ENCODE measurements around the gene ERGIC1.

ERGIC1 gene

GRCh38 chr5:172952034-172952511 is 118.0 kb downstream of the ERGIC1 start:
- no peak for DNase-seq

GRCh38 chr5:172953776-172954675 is 120.0 kb downstream of the ERGIC1 start:
- no peak for DNase-seq

GRCh38 chr5:172954751-172955159 is 120.7 kb downstream of the ERGIC1 start:
- DNase-seq = no peak

- no peak for DNase-seq
Observed at GRCh38 chr5:172956228-172956627, 122.2 kb downstream of the ERGIC1 start.

GRCh38 chr5:172956936-172957335 is 122.9 kb downstream of the ERGIC1 start:
- no peak for DNase-seq

- no peak for DNase-seq
Observed at GRCh38 chr5:172957458-172957857, 123.4 kb downstream of the ERGIC1 start.

GRCh38 chr5:172958331-172959046 is 124.4 kb downstream of the ERGIC1 start:
- peak; percentile 50 for DNase-seq

- DNase-seq = no peak
Observed at GRCh38 chr5:172959824-172960799, 126.1 kb downstream of the ERGIC1 start.

GRCh38 chr5:172969921-172970320 is 135.9 kb downstream of the ERGIC1 start:
- DNase-seq = no peak

GRCh38 chr5:172971482-172971881 is 137.4 kb downstream of the ERGIC1 start:
- no peak for DNase-seq

- DNase-seq = no peak
Observed at GRCh38 chr5:172972552-172972951, 138.5 kb downstream of the ERGIC1 start.

- no peak for DNase-seq
Observed at GRCh38 chr5:172973127-172973916, 139.3 kb downstream of the ERGIC1 start.

GRCh38 chr5:172973931-172974330 is 139.9 kb downstream of the ERGIC1 start:
- DNase-seq = no peak

- DNase-seq = no peak
Observed at GRCh38 chr5:172975289-172975688, 141.2 kb downstream of the ERGIC1 start.

- DNase-seq = no peak
Observed at GRCh38 chr5:172979778-172980177, 145.7 kb downstream of the ERGIC1 start.

- no peak for DNase-seq
Observed at GRCh38 chr5:172981931-172982330, 147.9 kb downstream of the ERGIC1 start.

GRCh38 chr5:172983542-172984243 is 149.6 kb downstream of the ERGIC1 start, which contains the start of gene ATP6V0E1:
Gene ATP6V0E1 (plus strand): TSS chr5:172983771. CDS start chr5:172983861, 90 bp downstream.
- DNase-seq = peak; percentile 91

GRCh38 chr5:172984244-172984953 is 150.3 kb downstream of the ERGIC1 start:
- peak; percentile 69 for DNase-seq

GRCh38 chr5:172985596-172985995 is 151.5 kb downstream of the ERGIC1 start:
- no peak for DNase-seq

- no peak for DNase-seq
Observed at GRCh38 chr5:172988276-172988675, 154.2 kb downstream of the ERGIC1 start.

Data from effector CD4-positive, alpha-beta T cell (primary cell).